DOHH2 (cell line): Measurements from ENCODE around the gene IDE.

Experiments
- H3F3A ChIP-seq: fragments of 200-600 bp; sonication (generic), shearing (Covaris generic); 2 replicates; pipeline ENCODE4 v1.6.0; 2016; ENCODE audit warnings: antibody characterized with exemption, mild to moderate bottlenecking; ENCODE audit not compliant: control insufficient read depth, insufficient read depth
- H3K27ac ChIP-seq: fragments of 200-600 bp; sonication (generic); 2 replicates; pipeline ENCODE4 v1.5.1; 2014; ENCODE audit warnings: low read depth, mild to moderate bottlenecking, low read length, moderate library complexity
- H3K27me3 ChIP-seq: fragments of 200-600 bp; sonication (generic); 2 replicates; pipeline ENCODE4 v1.6.1; 2014; ENCODE audit warnings: mild to moderate bottlenecking, low read length, mixed read lengths; ENCODE audit not compliant: control insufficient read depth
- H3K36me3 ChIP-seq: fragments of 200-600 bp; sonication (generic); 2 replicates; pipeline ENCODE4 v1.6.1; 2014; ENCODE audit warnings: mild to moderate bottlenecking, low read length, moderate library complexity, mixed read lengths; ENCODE audit not compliant: control insufficient read depth
- H3K4me1 ChIP-seq: fragments of 200-600 bp; sonication (generic); 2 replicates; pipeline ENCODE4 v1.6.1; 2014; ENCODE audit warnings: mild to moderate bottlenecking, low read length, mixed read lengths; ENCODE audit not compliant: control insufficient read depth
- H3K4me2 ChIP-seq: fragments of 200-600 bp; sonication (generic); 2 replicates; pipeline ENCODE4 v1.6.0; 2014; ENCODE audit warnings: mild to moderate bottlenecking, low read length, moderate library complexity
- H3K4me3 ChIP-seq: fragments of 200-600 bp; sonication (generic); 2 replicates; pipeline ENCODE4 v1.5.1; 2014; ENCODE audit warnings: mild to moderate bottlenecking, low read length, mixed read lengths
- H3K79me2 ChIP-seq: fragments of 200-600 bp; sonication (generic); 2 replicates; pipeline ENCODE4 v1.6.1; 2014; ENCODE audit warnings: mild to moderate bottlenecking, low read length, mixed read lengths; ENCODE audit not compliant: control insufficient read depth
- H3K9me2 ChIP-seq: fragments of 200-600 bp; sonication (generic); replicated peaks from 2 replicates; pipeline ENCODE4 v1.6.1; 2014; ENCODE audit warnings: mild to moderate bottlenecking, low read length, mixed read lengths; ENCODE audit not compliant: control insufficient read depth
- H3K9me3 ChIP-seq: fragments of 200-600 bp; sonication (generic); 2 replicates; pipeline ENCODE4 v1.6.1; 2014; ENCODE audit warnings: antibody characterized with exemption, low read length, mixed read lengths; ENCODE audit not compliant: control insufficient read depth, insufficient read depth
- H4K20me1 ChIP-seq: fragments of 200-600 bp; sonication (generic); 2 replicates; pipeline ENCODE4 v1.6.0; 2014; ENCODE audit warnings: low read depth, mild to moderate bottlenecking, antibody characterized with exemption, low read length, moderate library complexity; ENCODE audit not compliant: control insufficient read depth, insufficient read depth
- CTCF ChIP-seq: fragments of 200-600 bp; sonication (generic); IDR thresholded peaks from one replicate; pipeline ENCODE4 v1.5.1; 2014; ENCODE audit warnings: antibody characterized with exemption, mild to moderate bottlenecking, low read depth, low read length; ENCODE audit not compliant: poor library complexity, severe bottlenecking
- EZH2phosphoT487 ChIP-seq: fragments of 200-600 bp; sonication (generic); IDR thresholded peaks from 2 replicates; pipeline ENCODE4 v1.6.1; 2017; ENCODE audit warnings: borderline replicate concordance, mild to moderate bottlenecking, antibody characterized with exemption, low read length, moderate library complexity, mixed read lengths

IDE gene

GRCh38 chr10:92475357-92475868 lies 98.5 kb downstream of the IDE start:
- TF ChIP-seq EZH2phosphoT487 (no peak), CTCF (no peak)
- H3K4me3 ChIP-seq = no peak overlapping the region
- peaks cover 28% of the 10 kb centered on the region for H3K36me3 ChIP-seq
- no peak overlapping the region for H3K27ac ChIP-seq
- H4K20me1 ChIP-seq = no peaks in the 10 kb centered on the region
- no peaks in the 10 kb centered on the region for H3K9me2 ChIP-seq
- no peaks in the 10 kb centered on the region for H3K4me1 ChIP-seq
- H3K27me3 ChIP-seq = no peaks in the 10 kb centered on the region
- no peak overlapping the region for H3K4me2 ChIP-seq
- no peaks in the 10 kb centered on the region for H3F3A ChIP-seq
- H3K79me2 ChIP-seq = no peaks in the 10 kb centered on the region
- H3K9me3 ChIP-seq = no peaks in the 10 kb centered on the region

- TF ChIP-seq EZH2phosphoT487 (no peak), CTCF (no peak)
- peaks cover 41% of the 10 kb centered on the region for H3K36me3 ChIP-seq
- no peaks in the 10 kb centered on the region for H3K4me1 ChIP-seq
- no peak overlapping the region for H3K4me3 ChIP-seq
- H3K4me2 ChIP-seq = no peak overlapping the region
- no peak overlapping the region for H3K27ac ChIP-seq
- no peaks in the 10 kb centered on the region for H3K27me3 ChIP-seq
- H3K9me3 ChIP-seq = no peaks in the 10 kb centered on the region
- no peaks in the 10 kb centered on the region for H3F3A ChIP-seq
- no peaks in the 10 kb centered on the region for H3K79me2 ChIP-seq
- no peaks in the 10 kb centered on the region for H3K9me2 ChIP-seq
- H4K20me1 ChIP-seq = no peaks in the 10 kb centered on the region
Measured at GRCh38 chr10:92470026-92470425, 103.9 kb downstream of the IDE start.

GRCh38 chr10:92464364-92464763 lies 109.5 kb downstream of the IDE start:
- Histone ChIP-seq H3K79me2 (no peaks in the 10 kb centered on the region), H3K4me2 (no peak overlapping the region), H4K20me1 (no peaks in the 10 kb centered on the region), H3K9me2 (no peaks in the 10 kb centered on the region), H3K9me3 (no peaks in the 10 kb centered on the region), H3K36me3 (peaks cover 60% of the 10 kb centered on the region), H3K27ac (no peak overlapping the region), H3K4me1 (no peaks in the 10 kb centered on the region), H3K4me3 (no peak overlapping the region), H3F3A (no peaks in the 10 kb centered on the region), H3K27me3 (no peaks in the 10 kb centered on the region)
- TF ChIP-seq CTCF (no peak), EZH2phosphoT487 (no peak)
